Ishikawa (cell line): Measurements from ENCODE around the gene NRG3.

ENCODE experiments used
- CEBPB ChIP-seq: IDR thresholded peaks from 2 replicates; pipeline ENCODE4 v1.6.1; 2012
- CREB1 ChIP-seq: IDR thresholded peaks from 2 replicates; pipeline ENCODE4 v1.6.1; 2012; ENCODE audit warnings: low read depth
- EP300 ChIP-seq: IDR thresholded peaks from 2 replicates; pipeline ENCODE4 v1.6.1; 2012; ENCODE audit warnings: borderline replicate concordance
- NFIC ChIP-seq: IDR thresholded peaks from 2 replicates; pipeline ENCODE4 v1.6.1; 2012
- TAF1 ChIP-seq: IDR thresholded peaks from 2 replicates; pipeline ENCODE4 v1.6.1; 2012; ENCODE audit warnings: low read depth, mild to moderate bottlenecking
- TCF12 ChIP-seq: IDR thresholded peaks from 2 replicates; pipeline ENCODE4 v1.6.1; 2012; ENCODE audit warnings: low read depth
- YY1 ChIP-seq: IDR thresholded peaks from 2 replicates; pipeline ENCODE4 v1.6.1; 2012; ENCODE audit warnings: low read depth
- TF ChIP-seq, protein P1 (sequence below): IDR thresholded peaks from 2 replicates; pipeline ENCODE4 v1.6.1; 2012; ENCODE audit warnings: low read depth, mild to moderate bottlenecking
- TF ChIP-seq, protein P2 (sequence below): IDR thresholded peaks from 2 replicates; pipeline ENCODE4 v1.6.1; 2012
- TF ChIP-seq, protein P3 (sequence below): IDR thresholded peaks from 2 replicates; pipeline ENCODE4 v1.6.1; 2012

DNA sequence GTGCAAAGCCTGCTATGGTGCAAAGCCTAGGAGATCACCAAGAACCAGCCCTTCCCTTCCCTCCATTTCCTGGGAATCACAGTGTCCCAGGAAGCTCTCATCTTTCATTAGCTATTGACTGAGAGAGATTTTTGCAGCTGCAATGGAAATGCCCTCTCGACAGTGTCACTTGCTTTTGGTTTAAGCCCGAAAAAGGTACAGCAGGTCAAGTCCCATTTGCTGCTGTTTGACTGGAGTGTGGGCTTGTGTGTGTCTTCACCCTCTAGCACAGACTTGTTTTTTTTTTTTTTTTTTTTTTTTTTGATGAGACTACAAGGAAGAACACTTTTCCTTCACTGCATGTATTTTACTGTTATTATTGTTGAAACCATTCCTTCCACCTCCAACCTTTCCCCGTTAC lies 36.3 kb downstream of the NRG3 start:
- TF ChIP-seq TCF12 = no peak
- TF ChIP-seq TAF1 = no peak
- no peak for TF ChIP-seq NFIC
- no peak for TF ChIP-seq EP300
- TF ChIP-seq, protein P1, sequence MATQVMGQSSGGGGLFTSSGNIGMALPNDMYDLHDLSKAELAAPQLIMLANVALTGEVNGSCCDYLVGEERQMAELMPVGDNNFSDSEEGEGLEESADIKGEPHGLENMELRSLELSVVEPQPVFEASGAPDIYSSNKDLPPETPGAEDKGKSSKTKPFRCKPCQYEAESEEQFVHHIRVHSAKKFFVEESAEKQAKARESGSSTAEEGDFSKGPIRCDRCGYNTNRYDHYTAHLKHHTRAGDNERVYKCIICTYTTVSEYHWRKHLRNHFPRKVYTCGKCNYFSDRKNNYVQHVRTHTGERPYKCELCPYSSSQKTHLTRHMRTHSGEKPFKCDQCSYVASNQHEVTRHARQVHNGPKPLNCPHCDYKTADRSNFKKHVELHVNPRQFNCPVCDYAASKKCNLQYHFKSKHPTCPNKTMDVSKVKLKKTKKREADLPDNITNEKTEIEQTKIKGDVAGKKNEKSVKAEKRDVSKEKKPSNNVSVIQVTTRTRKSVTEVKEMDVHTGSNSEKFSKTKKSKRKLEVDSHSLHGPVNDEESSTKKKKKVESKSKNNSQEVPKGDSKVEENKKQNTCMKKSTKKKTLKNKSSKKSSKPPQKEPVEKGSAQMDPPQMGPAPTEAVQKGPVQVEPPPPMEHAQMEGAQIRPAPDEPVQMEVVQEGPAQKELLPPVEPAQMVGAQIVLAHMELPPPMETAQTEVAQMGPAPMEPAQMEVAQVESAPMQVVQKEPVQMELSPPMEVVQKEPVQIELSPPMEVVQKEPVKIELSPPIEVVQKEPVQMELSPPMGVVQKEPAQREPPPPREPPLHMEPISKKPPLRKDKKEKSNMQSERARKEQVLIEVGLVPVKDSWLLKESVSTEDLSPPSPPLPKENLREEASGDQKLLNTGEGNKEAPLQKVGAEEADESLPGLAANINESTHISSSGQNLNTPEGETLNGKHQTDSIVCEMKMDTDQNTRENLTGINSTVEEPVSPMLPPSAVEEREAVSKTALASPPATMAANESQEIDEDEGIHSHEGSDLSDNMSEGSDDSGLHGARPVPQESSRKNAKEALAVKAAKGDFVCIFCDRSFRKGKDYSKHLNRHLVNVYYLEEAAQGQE = no peak
- TF ChIP-seq CEBPB = no peak
- no peak for TF ChIP-seq YY1
- TF ChIP-seq, protein P2, sequence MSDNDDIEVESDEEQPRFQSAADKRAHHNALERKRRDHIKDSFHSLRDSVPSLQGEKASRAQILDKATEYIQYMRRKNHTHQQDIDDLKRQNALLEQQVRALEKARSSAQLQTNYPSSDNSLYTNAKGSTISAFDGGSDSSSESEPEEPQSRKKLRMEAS = no peak
- TF ChIP-seq, protein P3, sequence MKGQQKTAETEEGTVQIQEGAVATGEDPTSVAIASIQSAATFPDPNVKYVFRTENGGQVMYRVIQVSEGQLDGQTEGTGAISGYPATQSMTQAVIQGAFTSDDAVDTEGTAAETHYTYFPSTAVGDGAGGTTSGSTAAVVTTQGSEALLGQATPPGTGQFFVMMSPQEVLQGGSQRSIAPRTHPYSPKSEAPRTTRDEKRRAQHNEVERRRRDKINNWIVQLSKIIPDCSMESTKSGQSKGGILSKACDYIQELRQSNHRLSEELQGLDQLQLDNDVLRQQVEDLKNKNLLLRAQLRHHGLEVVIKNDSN = no peak
- TF ChIP-seq CREB1 = no peak
